ENCODE data around the gene ZNRF4.

Gene ZNRF4

GRCh38 chr19:5466814-5467291 is 11.6 kb downstream of the ZNRF4 start:
- no peaks in the 10 kb centered on the region for H3K36me3 ChIP-seq (ENCODE audit: control insufficient read depth in 1 of 2, insufficient read depth in 2 of 2, low read length in 2 of 2)
- H3K9me3 ChIP-seq (ENCODE audit: control insufficient read depth in 1 of 2, low read length in 2 of 2): no peaks in the 10 kb centered on the region
- H3K27ac ChIP-seq (ENCODE audit: low read depth, low read length): no peak overlapping the region
- peaks cover 0 to 4% of the 10 kb centered on the region in 2 donors for H3K4me1 ChIP-seq (ENCODE audit: control insufficient read depth in 1 of 2, insufficient read depth in 2 of 2, low read length in 2 of 2)
- no peak overlapping the region for H3K4me3 ChIP-seq (ENCODE audit: low read depth in 1 of 2, low read length in 2 of 2)
- no peak overlapping the region for H3K9ac ChIP-seq (ENCODE audit: low read depth in 1 of 2, low read length in 2 of 2)
- no peaks in the 10 kb centered on the region for H3K27me3 ChIP-seq (ENCODE audit: control insufficient read depth in 1 of 2, insufficient read depth in 2 of 2, low read length in 2 of 2)

GRCh38 chr19:5470264-5470671 is 15.1 kb downstream of the ZNRF4 start:
- no peak overlapping the region for H3K27ac ChIP-seq (ENCODE audit: low read depth, low read length)
- no peak overlapping the region for H3K9ac ChIP-seq (ENCODE audit: low read depth in 1 of 2, low read length in 2 of 2)
- H3K36me3 ChIP-seq (ENCODE audit: control insufficient read depth in 1 of 2, insufficient read depth in 2 of 2, low read length in 2 of 2): no peaks in the 10 kb centered on the region
- H3K9me3 ChIP-seq (ENCODE audit: control insufficient read depth in 1 of 2, low read length in 2 of 2): no peaks in the 10 kb centered on the region
- no peaks in the 10 kb centered on the region for H3K27me3 ChIP-seq (ENCODE audit: control insufficient read depth in 1 of 2, insufficient read depth in 2 of 2, low read length in 2 of 2)
- peaks cover 0 to 4% of the 10 kb centered on the region in 2 donors for H3K4me1 ChIP-seq (ENCODE audit: control insufficient read depth in 1 of 2, insufficient read depth in 2 of 2, low read length in 2 of 2)
- no peak overlapping the region for H3K4me3 ChIP-seq (ENCODE audit: low read depth in 1 of 2, low read length in 2 of 2)

- Histone ChIP-seq H3K27me3 (ENCODE audit: control insufficient read depth in 1 of 2, insufficient read depth in 2 of 2, low read length in 2 of 2) (no peaks in the 10 kb centered on the region), H3K4me1 (ENCODE audit: control insufficient read depth in 1 of 2, insufficient read depth in 2 of 2, low read length in 2 of 2) (peaks cover 0 to 4% of the 10 kb centered on the region in 2 donors), H3K9me3 (ENCODE audit: control insufficient read depth in 1 of 2, low read length in 2 of 2) (no peaks in the 10 kb centered on the region), H3K27ac (ENCODE audit: low read depth, low read length) (no peak overlapping the region), H3K36me3 (ENCODE audit: control insufficient read depth in 1 of 2, insufficient read depth in 2 of 2, low read length in 2 of 2) (no peaks in the 10 kb centered on the region), H3K9ac (ENCODE audit: low read depth in 1 of 2, low read length in 2 of 2) (no peak overlapping the region), H3K4me3 (ENCODE audit: low read depth in 1 of 2, low read length in 2 of 2) (no peak overlapping the region)
Measured at GRCh38 chr19:5472286-5472685, 17.1 kb downstream of the ZNRF4 start.

- Histone ChIP-seq H3K36me3 (ENCODE audit: control insufficient read depth in 1 of 2, insufficient read depth in 2 of 2, low read length in 2 of 2) (no peaks in the 10 kb centered on the region), H3K4me1 (ENCODE audit: control insufficient read depth in 1 of 2, insufficient read depth in 2 of 2, low read length in 2 of 2) (peaks cover 0 to 4% of the 10 kb centered on the region in 2 donors), H3K27ac (ENCODE audit: low read depth, low read length) (no peak overlapping the region), H3K9ac (ENCODE audit: low read depth in 1 of 2, low read length in 2 of 2) (no peak overlapping the region), H3K9me3 (ENCODE audit: control insufficient read depth in 1 of 2, low read length in 2 of 2) (no peaks in the 10 kb centered on the region), H3K4me3 (ENCODE audit: low read depth in 1 of 2, low read length in 2 of 2) (no peak overlapping the region), H3K27me3 (ENCODE audit: control insufficient read depth in 1 of 2, insufficient read depth in 2 of 2, low read length in 2 of 2) (peaks cover 3% of the 10 kb centered on the region in 2 donors)
Measured at GRCh38 chr19:5473646-5474045, 18.4 kb downstream of the ZNRF4 start.

GRCh38 chr19:5477451-5478215 is 22.4 kb downstream of the ZNRF4 start:
- Histone ChIP-seq H3K27me3 (ENCODE audit: control insufficient read depth in 1 of 2, insufficient read depth in 2 of 2, low read length in 2 of 2) (peaks cover 10 to 12% of the 10 kb centered on the region in 2 donors), H3K36me3 (ENCODE audit: control insufficient read depth in 1 of 2, insufficient read depth in 2 of 2, low read length in 2 of 2) (no peaks in the 10 kb centered on the region), H3K4me3 (ENCODE audit: low read depth in 1 of 2, low read length in 2 of 2) (no peak overlapping the region)

GRCh38 chr19:5478241-5478924 is 23.2 kb downstream of the ZNRF4 start:
- H3K4me1 ChIP-seq (ENCODE audit: control insufficient read depth in 1 of 2, insufficient read depth in 2 of 2, low read length in 2 of 2): no peaks in the 10 kb centered on the region
- no peak overlapping the region for H3K27ac ChIP-seq (ENCODE audit: low read depth, low read length)
- peaks cover 7 to 12% of the 10 kb centered on the region in 2 donors for H3K9me3 ChIP-seq (ENCODE audit: control insufficient read depth in 1 of 2, low read length in 2 of 2)
- no peak overlapping the region for H3K4me3 ChIP-seq (ENCODE audit: low read depth in 1 of 2, low read length in 2 of 2)
- peaks cover 10 to 12% of the 10 kb centered on the region in 2 donors for H3K27me3 ChIP-seq (ENCODE audit: control insufficient read depth in 1 of 2, insufficient read depth in 2 of 2, low read length in 2 of 2)
- no peaks in the 10 kb centered on the region for H3K36me3 ChIP-seq (ENCODE audit: control insufficient read depth in 1 of 2, insufficient read depth in 2 of 2, low read length in 2 of 2)
- no peak overlapping the region for H3K9ac ChIP-seq (ENCODE audit: low read depth in 1 of 2, low read length in 2 of 2)

More at GRCh38 chr19:5477451-5478215, 22.4 kb downstream of the ZNRF4 start:
- no peak overlapping the region for H3K9ac ChIP-seq (ENCODE audit: low read depth in 1 of 2, low read length in 2 of 2)
- no peak overlapping the region for H3K27ac ChIP-seq (ENCODE audit: low read depth, low read length)
- H3K9me3 ChIP-seq (ENCODE audit: control insufficient read depth in 1 of 2, low read length in 2 of 2): peaks cover 7 to 9% of the 10 kb centered on the region in 2 donors
- no peaks in the 10 kb centered on the region for H3K4me1 ChIP-seq (ENCODE audit: control insufficient read depth in 1 of 2, insufficient read depth in 2 of 2, low read length in 2 of 2)

GRCh38 chr19:5478925-5479588 is 23.8 kb downstream of the ZNRF4 start:
- Histone ChIP-seq H3K27ac (ENCODE audit: low read depth, low read length) (no peak overlapping the region), H3K4me1 (ENCODE audit: control insufficient read depth in 1 of 2, insufficient read depth in 2 of 2, low read length in 2 of 2) (no peaks in the 10 kb centered on the region), H3K9ac (ENCODE audit: low read depth in 1 of 2, low read length in 2 of 2) (no peak overlapping the region), H3K9me3 (ENCODE audit: control insufficient read depth in 1 of 2, low read length in 2 of 2) (peaks cover 7 to 12% of the 10 kb centered on the region in 2 donors), H3K27me3 (ENCODE audit: control insufficient read depth in 1 of 2, insufficient read depth in 2 of 2, low read length in 2 of 2) (peaks cover 10 to 12% of the 10 kb centered on the region in 2 donors), H3K4me3 (ENCODE audit: low read depth in 1 of 2, low read length in 2 of 2) (no peak overlapping the region), H3K36me3 (ENCODE audit: control insufficient read depth in 1 of 2, insufficient read depth in 2 of 2, low read length in 2 of 2) (no peaks in the 10 kb centered on the region)

- H3K36me3 ChIP-seq (ENCODE audit: control insufficient read depth in 1 of 2, insufficient read depth in 2 of 2, low read length in 2 of 2): no peaks in the 10 kb centered on the region
- no peak overlapping the region for H3K27ac ChIP-seq (ENCODE audit: low read depth, low read length)
- no peak overlapping the region for H3K4me3 ChIP-seq (ENCODE audit: low read depth in 1 of 2, low read length in 2 of 2)
- peaks cover 10 to 18% of the 10 kb centered on the region in 2 donors for H3K27me3 ChIP-seq (ENCODE audit: control insufficient read depth in 1 of 2, insufficient read depth in 2 of 2, low read length in 2 of 2)
- peaks cover 7 to 12% of the 10 kb centered on the region in 2 donors for H3K9me3 ChIP-seq (ENCODE audit: control insufficient read depth in 1 of 2, low read length in 2 of 2)
- no peaks in the 10 kb centered on the region for H3K4me1 ChIP-seq (ENCODE audit: control insufficient read depth in 1 of 2, insufficient read depth in 2 of 2, low read length in 2 of 2)
- no peak overlapping the region for H3K9ac ChIP-seq (ENCODE audit: low read depth in 1 of 2, low read length in 2 of 2)
Measured at GRCh38 chr19:5479958-5480357, 24.7 kb downstream of the ZNRF4 start.

GRCh38 chr19:5480427-5480836 is 25.2 kb downstream of the ZNRF4 start:
- Histone ChIP-seq H3K9ac (ENCODE audit: low read depth in 1 of 2, low read length in 2 of 2) (no peak overlapping the region), H3K27ac (ENCODE audit: low read depth, low read length) (no peak overlapping the region), H3K4me3 (ENCODE audit: low read depth in 1 of 2, low read length in 2 of 2) (no peak overlapping the region), H3K9me3 (ENCODE audit: control insufficient read depth in 1 of 2, low read length in 2 of 2) (peaks cover 7 to 12% of the 10 kb centered on the region in 2 donors), H3K36me3 (ENCODE audit: control insufficient read depth in 1 of 2, insufficient read depth in 2 of 2, low read length in 2 of 2) (no peaks in the 10 kb centered on the region), H3K4me1 (ENCODE audit: control insufficient read depth in 1 of 2, insufficient read depth in 2 of 2, low read length in 2 of 2) (no peaks in the 10 kb centered on the region), H3K27me3 (ENCODE audit: control insufficient read depth in 1 of 2, insufficient read depth in 2 of 2, low read length in 2 of 2) (peaks cover 10 to 19% of the 10 kb centered on the region in 2 donors)

GRCh38 chr19:5481957-5482356 is 26.7 kb downstream of the ZNRF4 start:
- H3K27ac ChIP-seq (ENCODE audit: low read depth, low read length): no peak overlapping the region
- peaks cover 14 to 19% of the 10 kb centered on the region in 2 donors for H3K27me3 ChIP-seq (ENCODE audit: control insufficient read depth in 1 of 2, insufficient read depth in 2 of 2, low read length in 2 of 2)
- H3K36me3 ChIP-seq (ENCODE audit: control insufficient read depth in 1 of 2, insufficient read depth in 2 of 2, low read length in 2 of 2): no peaks in the 10 kb centered on the region

More at GRCh38 chr19:5481957-5482356, 26.7 kb downstream of the ZNRF4 start:
- Histone ChIP-seq H3K9me3 (ENCODE audit: control insufficient read depth in 1 of 2, low read length in 2 of 2) (peaks cover 7 to 12% of the 10 kb centered on the region in 2 donors), H3K4me1 (ENCODE audit: control insufficient read depth in 1 of 2, insufficient read depth in 2 of 2, low read length in 2 of 2) (no peaks in the 10 kb centered on the region), H3K4me3 (ENCODE audit: low read depth in 1 of 2, low read length in 2 of 2) (no peak overlapping the region), H3K9ac (ENCODE audit: low read depth in 1 of 2, low read length in 2 of 2) (no peak overlapping the region)

Measured in duodenal mucosa (tissue), 2 donors.